HEK293 (cell line): Measurements from ENCODE around the gene CBLL1.

Experiments used
- CTCF ChIA-PET: fragments of 350-600 bp; formaldehyde crosslinking; extraction: SDS; loops from one replicate; lab custom pipeline; 2021; ENCODE audit warnings: antibody characterized with exemption; lab: Yijun Ruan, JAX
- POLR2A ChIA-PET: fragments of 300-600 bp; formaldehyde crosslinking; extraction: SDS; loops from one replicate; lab custom pipeline; 2020; ENCODE audit warnings: antibody characterized with exemption, inconsistent platforms; lab: Yijun Ruan, JAX
- H3K27ac ChIP-seq: fragments of 200-500 bp; sonication (Bioruptor generic); 2 replicates; pipeline ENCODE4 v1.5.1; 2014; ENCODE audit warnings: low read depth, low read length, control low read depth, inconsistent platforms; ENCODE audit errors: extremely low read depth
- H3K36me3 ChIP-seq, 2 experiments: fragments of 200-500 bp in 1 of 2; sonication (Bioruptor generic) in 1 of 2; 1 replicate in 1 of 2; 2 replicates in 1 of 2; pipeline ENCODE4 v1.5.1; 2014 to 2017; ENCODE audit warnings: inconsistent platforms in 2 of 2, low read length in 2 of 2; ENCODE audit not compliant: control insufficient read depth in 2 of 2, insufficient read depth in 1 of 2
- H3K4me1 ChIP-seq: fragments of 200-500 bp; sonication (Bioruptor generic); 2 replicates; pipeline ENCODE4 v1.5.1; 2014; ENCODE audit warnings: mild to moderate bottlenecking, low read length, inconsistent platforms; ENCODE audit not compliant: control insufficient read depth, insufficient read depth
- H3K4me3 ChIP-seq: 2 replicates; pipeline ENCODE4 v1.5.1; 2011; ENCODE audit warnings: low read depth, mild to moderate bottlenecking, control low read depth, low read length, moderate library complexity
- H3K9me3 ChIP-seq: fragments of 200-500 bp; sonication (Bioruptor generic); 2 replicates; pipeline ENCODE4 v1.5.1; 2014; ENCODE audit warnings: low read depth, low read length, inconsistent platforms; ENCODE audit not compliant: control insufficient read depth, insufficient read depth
- IKZF3 ChIP-seq: fragments of 450-650 bp; IDR thresholded peaks from 2 replicates; pipeline ENCODE4 v1.5.0; 2018; ENCODE audit warnings: missing biosample characterization, mild to moderate bottlenecking, missing genetic modification characterization, moderate library complexity
- KLF10 ChIP-seq: fragments of 450-650 bp; IDR thresholded peaks from 2 replicates; pipeline ENCODE4 v1.5.1; 2018; ENCODE audit warnings: missing biosample characterization, mild to moderate bottlenecking, missing genetic modification characterization
- RBAK ChIP-seq: fragments of 450-650 bp; formaldehyde crosslinking; IDR thresholded peaks from 2 replicates; pipeline ENCODE4 v1.5.1; 2016; ENCODE audit warnings: missing biosample characterization, missing genetic modification characterization
- YY2 ChIP-seq: fragments of 450-650 bp; formaldehyde crosslinking; IDR thresholded peaks from 2 replicates; pipeline ENCODE4 v1.5.1; 2016; ENCODE audit warnings: missing biosample characterization, missing genetic modification characterization
- ZBTB20 ChIP-seq: fragments of 450-650 bp; formaldehyde crosslinking; IDR thresholded peaks from 2 replicates; pipeline ENCODE4 v1.5.1; 2016; ENCODE audit warnings: missing biosample characterization, missing genetic modification characterization
- ZBTB21 ChIP-seq: fragments of 450-650 bp; formaldehyde crosslinking; IDR thresholded peaks from 2 replicates; pipeline ENCODE4 v1.5.1; 2017; ENCODE audit warnings: missing biosample characterization, missing genetic modification characterization
- ZNF174 ChIP-seq: fragments of 450-650 bp; formaldehyde crosslinking; IDR thresholded peaks from 2 replicates; pipeline ENCODE4 v1.5.0; 2017; ENCODE audit warnings: missing biosample characterization, mild to moderate bottlenecking, missing genetic modification characterization
- ZNF184 ChIP-seq: fragments of 450-650 bp; IDR thresholded peaks from 2 replicates; pipeline ENCODE4 v1.5.1; 2018; ENCODE audit warnings: missing biosample characterization, mild to moderate bottlenecking, missing genetic modification characterization
- ZNF2 ChIP-seq: fragments of 450-650 bp; formaldehyde crosslinking; IDR thresholded peaks from 2 replicates; pipeline ENCODE4 v1.5.1; 2016; ENCODE audit warnings: missing biosample characterization, missing genetic modification characterization
- ZNF202 ChIP-seq: fragments of 450-650 bp; formaldehyde crosslinking; IDR thresholded peaks from 2 replicates; pipeline ENCODE4 v1.5.1; 2016; ENCODE audit warnings: missing biosample characterization, missing genetic modification characterization, borderline replicate concordance
- ZNF221 ChIP-seq: fragments of 450-650 bp; formaldehyde crosslinking; IDR thresholded peaks from 2 replicates; pipeline ENCODE4 v1.5.1; 2017; ENCODE audit warnings: missing biosample characterization, missing genetic modification characterization, borderline replicate concordance
- ZNF324 ChIP-seq: fragments of 450-650 bp; formaldehyde crosslinking; IDR thresholded peaks from 2 replicates; pipeline ENCODE4 v1.5.1; 2016; ENCODE audit warnings: missing biosample characterization, missing genetic modification characterization
- ZNF510 ChIP-seq: fragments of 450-650 bp; formaldehyde crosslinking; IDR thresholded peaks from 2 replicates; pipeline ENCODE4 v1.5.1; 2018; ENCODE audit warnings: mild to moderate bottlenecking, missing genetic modification characterization, missing biosample characterization; ENCODE audit not compliant: insufficient replicate concordance
- ZNF549 ChIP-seq: fragments of 450-650 bp; IDR thresholded peaks from 2 replicates; pipeline ENCODE4 v1.5.1; 2018; ENCODE audit warnings: missing biosample characterization, missing genetic modification characterization, mild to moderate bottlenecking, inconsistent platforms, moderate library complexity
- ZNF555 ChIP-seq: fragments of 450-650 bp; formaldehyde crosslinking; conservative IDR thresholded peaks from 2 replicates; pipeline ENCODE4 v1.5.1; 2017; ENCODE audit warnings: missing biosample characterization, mild to moderate bottlenecking, missing genetic modification characterization, inconsistent platforms
- ZNF558 ChIP-seq: fragments of 450-650 bp; formaldehyde crosslinking; IDR thresholded peaks from 2 replicates; pipeline ENCODE4 v1.5.1; 2016; ENCODE audit warnings: missing biosample characterization, missing genetic modification characterization
- ZNF600 ChIP-seq: fragments of 450-650 bp; formaldehyde crosslinking; IDR thresholded peaks from 2 replicates; pipeline ENCODE4 v1.5.1; 2016; ENCODE audit warnings: missing biosample characterization, missing genetic modification characterization
- ZNF624 ChIP-seq: fragments of 450-650 bp; formaldehyde crosslinking; IDR thresholded peaks from 2 replicates; pipeline ENCODE4 v1.5.1; 2017; ENCODE audit warnings: missing biosample characterization, missing genetic modification characterization
- ZNF747 ChIP-seq: fragments of 450-650 bp; formaldehyde crosslinking; IDR thresholded peaks from 2 replicates; pipeline ENCODE4 v1.5.1; 2016; ENCODE audit warnings: missing biosample characterization, missing genetic modification characterization
- ZNF777 ChIP-seq: fragments of 450-650 bp; formaldehyde crosslinking; IDR thresholded peaks from 2 replicates; pipeline ENCODE4 v1.5.1; 2017; ENCODE audit warnings: missing biosample characterization, missing genetic modification characterization, borderline replicate concordance
- TF ChIP-seq, protein P1 (sequence below): fragments of 450-650 bp; formaldehyde crosslinking; IDR thresholded peaks from 2 replicates; pipeline ENCODE4 v1.5.1; 2016; ENCODE audit warnings: missing biosample characterization, missing genetic modification characterization
- TF ChIP-seq, protein P2 (sequence below): fragments of 450-650 bp; formaldehyde crosslinking; IDR thresholded peaks from 2 replicates; pipeline ENCODE4 v1.5.1; 2016; ENCODE audit warnings: missing biosample characterization, missing genetic modification characterization
- TF ChIP-seq, protein P3 (sequence below): fragments of 450-650 bp; formaldehyde crosslinking; IDR thresholded peaks from 2 replicates; pipeline ENCODE4 v1.5.1; 2016; ENCODE audit warnings: missing biosample characterization, missing genetic modification characterization
- TF ChIP-seq, protein P4 (sequence below): fragments of 450-650 bp; formaldehyde crosslinking; IDR thresholded peaks from 2 replicates; pipeline ENCODE4; 2016; ENCODE audit warnings: missing biosample characterization, missing genetic modification characterization
- TF ChIP-seq, protein P5 (sequence below): fragments of 450-650 bp; formaldehyde crosslinking; IDR thresholded peaks from 2 replicates; pipeline ENCODE4 v1.5.1; 2016; ENCODE audit warnings: missing biosample characterization, missing genetic modification characterization
- TF ChIP-seq, protein P6 (sequence below): fragments of 450-650 bp; IDR thresholded peaks from 2 replicates; pipeline ENCODE4 v1.5.1; 2018; ENCODE audit warnings: missing biosample characterization, missing genetic modification characterization

CBLL1 gene

DNA sequence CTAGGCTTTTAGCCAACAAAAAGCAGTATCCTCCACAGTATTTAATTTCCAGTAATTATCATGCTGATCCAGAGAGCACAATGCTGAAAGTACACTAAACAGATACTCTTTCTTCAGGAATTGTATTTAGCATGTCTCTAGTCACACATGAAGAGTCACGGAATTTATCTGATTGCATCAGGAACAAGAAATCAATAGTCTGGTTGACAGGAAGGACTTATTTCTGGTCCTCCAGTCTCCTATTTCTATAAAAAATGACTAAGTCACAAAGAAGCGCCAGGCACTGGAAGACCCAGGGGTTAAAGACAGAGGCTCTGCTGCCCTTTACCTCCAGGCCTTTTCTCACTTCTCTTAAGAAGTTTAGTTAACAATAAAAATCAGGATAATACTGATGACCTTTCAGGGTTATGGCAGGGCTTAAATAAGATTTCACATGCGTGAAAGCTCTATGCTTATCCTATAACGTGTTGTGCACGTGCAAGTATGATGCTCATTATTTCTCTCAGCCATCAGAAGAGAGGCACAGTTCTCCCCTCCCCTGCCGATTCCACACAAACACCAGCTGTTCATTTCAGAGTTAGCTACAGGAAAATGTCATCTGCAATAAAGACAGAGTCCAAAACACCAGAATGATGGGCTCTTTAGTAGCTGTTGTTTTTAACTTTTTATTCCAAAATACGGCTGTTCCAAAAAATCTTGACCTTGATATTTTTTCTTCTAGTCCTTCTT, 46.5 kb upstream of the CBLL1 start (continued):
- TF ChIP-seq, protein P1, sequence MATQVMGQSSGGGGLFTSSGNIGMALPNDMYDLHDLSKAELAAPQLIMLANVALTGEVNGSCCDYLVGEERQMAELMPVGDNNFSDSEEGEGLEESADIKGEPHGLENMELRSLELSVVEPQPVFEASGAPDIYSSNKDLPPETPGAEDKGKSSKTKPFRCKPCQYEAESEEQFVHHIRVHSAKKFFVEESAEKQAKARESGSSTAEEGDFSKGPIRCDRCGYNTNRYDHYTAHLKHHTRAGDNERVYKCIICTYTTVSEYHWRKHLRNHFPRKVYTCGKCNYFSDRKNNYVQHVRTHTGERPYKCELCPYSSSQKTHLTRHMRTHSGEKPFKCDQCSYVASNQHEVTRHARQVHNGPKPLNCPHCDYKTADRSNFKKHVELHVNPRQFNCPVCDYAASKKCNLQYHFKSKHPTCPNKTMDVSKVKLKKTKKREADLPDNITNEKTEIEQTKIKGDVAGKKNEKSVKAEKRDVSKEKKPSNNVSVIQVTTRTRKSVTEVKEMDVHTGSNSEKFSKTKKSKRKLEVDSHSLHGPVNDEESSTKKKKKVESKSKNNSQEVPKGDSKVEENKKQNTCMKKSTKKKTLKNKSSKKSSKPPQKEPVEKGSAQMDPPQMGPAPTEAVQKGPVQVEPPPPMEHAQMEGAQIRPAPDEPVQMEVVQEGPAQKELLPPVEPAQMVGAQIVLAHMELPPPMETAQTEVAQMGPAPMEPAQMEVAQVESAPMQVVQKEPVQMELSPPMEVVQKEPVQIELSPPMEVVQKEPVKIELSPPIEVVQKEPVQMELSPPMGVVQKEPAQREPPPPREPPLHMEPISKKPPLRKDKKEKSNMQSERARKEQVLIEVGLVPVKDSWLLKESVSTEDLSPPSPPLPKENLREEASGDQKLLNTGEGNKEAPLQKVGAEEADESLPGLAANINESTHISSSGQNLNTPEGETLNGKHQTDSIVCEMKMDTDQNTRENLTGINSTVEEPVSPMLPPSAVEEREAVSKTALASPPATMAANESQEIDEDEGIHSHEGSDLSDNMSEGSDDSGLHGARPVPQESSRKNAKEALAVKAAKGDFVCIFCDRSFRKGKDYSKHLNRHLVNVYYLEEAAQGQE (tag by site-specific recombination) = no peak
- TF ChIP-seq ZNF777 = no peak
- no peak for TF ChIP-seq ZNF600 (tag by site-specific recombination)
- no peak for TF ChIP-seq ZNF184 (tag by site-specific recombination)
- TF ChIP-seq ZBTB21 = no peak
- TF ChIP-seq ZNF624 (tag by site-specific recombination) = no peak
- TF ChIP-seq, protein P2, sequence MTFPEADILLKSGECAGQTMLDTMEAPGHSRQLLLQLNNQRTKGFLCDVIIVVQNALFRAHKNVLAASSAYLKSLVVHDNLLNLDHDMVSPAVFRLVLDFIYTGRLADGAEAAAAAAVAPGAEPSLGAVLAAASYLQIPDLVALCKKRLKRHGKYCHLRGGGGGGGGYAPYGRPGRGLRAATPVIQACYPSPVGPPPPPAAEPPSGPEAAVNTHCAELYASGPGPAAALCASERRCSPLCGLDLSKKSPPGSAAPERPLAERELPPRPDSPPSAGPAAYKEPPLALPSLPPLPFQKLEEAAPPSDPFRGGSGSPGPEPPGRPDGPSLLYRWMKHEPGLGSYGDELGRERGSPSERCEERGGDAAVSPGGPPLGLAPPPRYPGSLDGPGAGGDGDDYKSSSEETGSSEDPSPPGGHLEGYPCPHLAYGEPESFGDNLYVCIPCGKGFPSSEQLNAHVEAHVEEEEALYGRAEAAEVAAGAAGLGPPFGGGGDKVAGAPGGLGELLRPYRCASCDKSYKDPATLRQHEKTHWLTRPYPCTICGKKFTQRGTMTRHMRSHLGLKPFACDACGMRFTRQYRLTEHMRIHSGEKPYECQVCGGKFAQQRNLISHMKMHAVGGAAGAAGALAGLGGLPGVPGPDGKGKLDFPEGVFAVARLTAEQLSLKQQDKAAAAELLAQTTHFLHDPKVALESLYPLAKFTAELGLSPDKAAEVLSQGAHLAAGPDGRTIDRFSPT (tag by site-specific recombination) = no peak
- TF ChIP-seq, protein P3, sequence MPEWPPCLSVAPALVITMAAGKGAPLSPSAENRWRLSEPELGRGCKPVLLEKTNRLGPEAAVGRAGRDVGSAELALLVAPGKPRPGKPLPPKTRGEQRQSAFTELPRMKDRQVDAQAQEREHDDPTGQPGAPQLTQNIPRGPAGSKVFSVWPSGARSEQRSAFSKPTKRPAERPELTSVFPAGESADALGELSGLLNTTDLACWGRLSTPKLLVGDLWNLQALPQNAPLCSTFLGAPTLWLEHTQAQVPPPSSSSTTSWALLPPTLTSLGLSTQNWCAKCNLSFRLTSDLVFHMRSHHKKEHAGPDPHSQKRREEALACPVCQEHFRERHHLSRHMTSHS (tag by site-specific recombination) = no peak
- no peak for TF ChIP-seq IKZF3 (tag by site-specific recombination)
- TF ChIP-seq ZNF221 (tag by site-specific recombination) = no peak
- TF ChIP-seq YY2 (tag by site-specific recombination) = no peak
- no peak for TF ChIP-seq ZBTB20 (tag by site-specific recombination)
- no peak for TF ChIP-seq KLF10
- TF ChIP-seq, all 188 proteins: peak for 0

DNA sequence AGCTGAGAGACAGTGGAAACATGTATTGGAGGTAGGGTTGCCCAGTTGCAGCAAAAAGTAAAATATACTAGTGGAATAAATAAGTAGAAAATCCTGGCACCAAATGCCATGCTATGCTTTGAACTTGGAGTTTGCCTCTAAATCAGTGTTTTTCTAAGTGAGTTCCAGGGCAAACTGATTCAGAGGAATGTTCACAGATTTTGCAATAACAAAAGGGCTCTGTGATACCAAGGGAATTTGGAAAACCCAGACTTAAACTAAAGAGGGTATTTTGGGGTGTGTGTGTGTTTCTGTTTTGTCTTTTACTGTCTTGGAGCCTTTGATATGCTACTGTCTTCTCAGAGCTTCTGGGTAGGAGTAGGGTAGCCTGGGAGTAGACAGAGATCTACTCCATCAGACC, 43.4 kb upstream of the CBLL1 start:
- H3K4me1 ChIP-seq = no peaks in the 10 kb centered on the region
- H3K27ac ChIP-seq = no peak overlapping the region
- no peaks in the 10 kb centered on the region for H3K36me3 ChIP-seq
- CTCF ChIA-PET = no interaction called here
- no peaks in the 10 kb centered on the region for H3K9me3 ChIP-seq
- H3K4me3 ChIP-seq = no peak overlapping the region
- POLR2A ChIA-PET = no interaction called here
- TF ChIP-seq YY2 (tag by site-specific recombination) (no peak), ZNF510 (tag by site-specific recombination) (no peak), ZNF555 (tag by site-specific recombination) (no peak), ZNF202 (tag by site-specific recombination) (no peak), RBAK (tag by site-specific recombination) (no peak), ZNF2 (tag by site-specific recombination) (no peak), ZNF549 (tag by site-specific recombination) (no peak), ZNF324 (no peak), ZNF558 (no peak), ZNF174 (tag by site-specific recombination) (no peak), ZNF747 (tag by site-specific recombination) (no peak)
- TF ChIP-seq, protein P4, sequence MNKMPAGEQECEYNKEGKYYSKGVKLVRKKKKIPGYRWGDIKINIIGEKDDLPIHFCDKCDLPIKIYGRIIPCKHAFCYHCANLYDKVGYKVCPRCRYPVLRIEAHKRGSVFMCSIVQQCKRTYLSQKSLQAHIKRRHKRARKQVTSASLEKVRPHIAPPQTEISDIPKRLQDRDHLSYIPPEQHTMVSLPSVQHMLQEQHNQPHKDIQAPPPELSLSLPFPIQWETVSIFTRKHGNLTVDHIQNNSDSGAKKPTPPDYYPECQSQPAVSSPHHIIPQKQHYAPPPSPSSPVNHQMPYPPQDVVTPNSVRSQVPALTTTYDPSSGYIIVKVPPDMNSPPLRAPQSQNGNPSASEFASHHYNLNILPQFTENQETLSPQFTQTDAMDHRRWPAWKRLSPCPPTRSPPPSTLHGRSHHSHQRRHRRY = no peak
- TF ChIP-seq, protein P5, sequence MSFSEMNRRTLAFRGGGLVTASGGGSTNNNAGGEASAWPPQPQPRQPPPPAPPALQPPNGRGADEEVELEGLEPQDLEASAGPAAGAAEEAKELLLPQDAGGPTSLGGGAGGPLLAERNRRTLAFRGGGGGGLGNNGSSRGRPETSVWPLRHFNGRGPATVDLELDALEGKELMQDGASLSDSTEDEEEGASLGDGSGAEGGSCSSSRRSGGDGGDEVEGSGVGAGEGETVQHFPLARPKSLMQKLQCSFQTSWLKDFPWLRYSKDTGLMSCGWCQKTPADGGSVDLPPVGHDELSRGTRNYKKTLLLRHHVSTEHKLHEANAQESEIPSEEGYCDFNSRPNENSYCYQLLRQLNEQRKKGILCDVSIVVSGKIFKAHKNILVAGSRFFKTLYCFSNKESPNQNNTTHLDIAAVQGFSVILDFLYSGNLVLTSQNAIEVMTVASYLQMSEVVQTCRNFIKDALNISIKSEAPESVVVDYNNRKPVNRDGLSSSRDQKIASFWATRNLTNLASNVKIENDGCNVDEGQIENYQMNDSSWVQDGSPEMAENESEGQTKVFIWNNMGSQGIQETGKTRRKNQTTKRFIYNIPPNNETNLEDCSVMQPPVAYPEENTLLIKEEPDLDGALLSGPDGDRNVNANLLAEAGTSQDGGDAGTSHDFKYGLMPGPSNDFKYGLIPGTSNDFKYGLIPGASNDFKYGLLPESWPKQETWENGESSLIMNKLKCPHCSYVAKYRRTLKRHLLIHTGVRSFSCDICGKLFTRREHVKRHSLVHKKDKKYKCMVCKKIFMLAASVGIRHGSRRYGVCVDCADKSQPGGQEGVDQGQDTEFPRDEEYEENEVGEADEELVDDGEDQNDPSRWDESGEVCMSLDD = no peak
- TF ChIP-seq, protein P6, sequence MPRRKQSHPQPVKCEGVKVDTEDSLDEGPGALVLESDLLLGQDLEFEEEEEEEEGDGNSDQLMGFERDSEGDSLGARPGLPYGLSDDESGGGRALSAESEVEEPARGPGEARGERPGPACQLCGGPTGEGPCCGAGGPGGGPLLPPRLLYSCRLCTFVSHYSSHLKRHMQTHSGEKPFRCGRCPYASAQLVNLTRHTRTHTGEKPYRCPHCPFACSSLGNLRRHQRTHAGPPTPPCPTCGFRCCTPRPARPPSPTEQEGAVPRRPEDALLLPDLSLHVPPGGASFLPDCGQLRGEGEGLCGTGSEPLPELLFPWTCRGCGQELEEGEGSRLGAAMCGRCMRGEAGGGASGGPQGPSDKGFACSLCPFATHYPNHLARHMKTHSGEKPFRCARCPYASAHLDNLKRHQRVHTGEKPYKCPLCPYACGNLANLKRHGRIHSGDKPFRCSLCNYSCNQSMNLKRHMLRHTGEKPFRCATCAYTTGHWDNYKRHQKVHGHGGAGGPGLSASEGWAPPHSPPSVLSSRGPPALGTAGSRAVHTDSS = no peak
